ENCODE results near the gene ZFPM1.

The ZFPM1 gene

GRCh38 chr16:88509749-88510069 lies 56.6 kb downstream of the ZFPM1 start:
- no peak for ATAC-seq
- no peak for TF ChIP-seq TSHZ2 (CRISPR knock-in tag; IDR thresholded peaks at IDR 0.05)
- TF ChIP-seq ZNF70 (CRISPR knock-in tag; IDR thresholded peaks at IDR 0.05) = no peak
- TF ChIP-seq CSRNP3 (CRISPR knock-in tag; IDR thresholded peaks at IDR 0.05) = no peak
- no peak for TF ChIP-seq SNAI2 (CRISPR knock-in tag; IDR thresholded peaks at IDR 0.05)
- no peak for TF ChIP-seq ESRRG (CRISPR knock-in tag; IDR thresholded peaks at IDR 0.05)
- no peak for TF ChIP-seq BACH2 (CRISPR knock-in tag; IDR thresholded peaks at IDR 0.05; ENCODE audit: borderline replicate concordance)
- TF ChIP-seq CSDC2 (CRISPR knock-in tag; IDR thresholded peaks at IDR 0.05) = no peak
- TF ChIP-seq ZC3H10 (CRISPR knock-in tag; IDR thresholded peaks at IDR 0.05) = no peak

GRCh38 chr16:88510091-88510994 lies 57.3 kb downstream of the ZFPM1 start:
- no peak for ATAC-seq

More at GRCh38 chr16:88510091-88510994, 57.3 kb downstream of the ZFPM1 start:
- no peak for TF ChIP-seq BACH2 (CRISPR knock-in tag; IDR thresholded peaks at IDR 0.05; ENCODE audit: borderline replicate concordance)
- TF ChIP-seq ZNF8 (CRISPR knock-in tag; IDR thresholded peaks at IDR 0.05) = no peak
- no peak for TF ChIP-seq CSRNP3 (CRISPR knock-in tag; IDR thresholded peaks at IDR 0.05)
- TF ChIP-seq ZNF565 (CRISPR knock-in tag; conservative IDR thresholded peaks at IDR 0.05; ENCODE audit: low read depth) = no peak
- no peak for TF ChIP-seq ZFP3 (CRISPR knock-in tag; IDR thresholded peaks at IDR 0.05)
- TF ChIP-seq CREB5 (CRISPR knock-in tag; IDR thresholded peaks at IDR 0.05; ENCODE audit: low read depth) = no peak
- no peak for TF ChIP-seq ISL1 (CRISPR knock-in tag; IDR thresholded peaks at IDR 0.05)
- no peak for TF ChIP-seq GLIS3 (CRISPR knock-in tag; IDR thresholded peaks at IDR 0.05)
- no peak for TF ChIP-seq SNAI2 (CRISPR knock-in tag; IDR thresholded peaks at IDR 0.05)
- TF ChIP-seq ZNF70 (CRISPR knock-in tag; IDR thresholded peaks at IDR 0.05) = no peak
- TF ChIP-seq RARB (CRISPR knock-in tag; IDR thresholded peaks at IDR 0.05) = no peak
- no peak for TF ChIP-seq TOX (CRISPR knock-in tag; IDR thresholded peaks at IDR 0.05; ENCODE audit: borderline replicate concordance)
- TF ChIP-seq OSR1 (CRISPR knock-in tag; IDR thresholded peaks at IDR 0.05) = no peak
- TF ChIP-seq ZC3H10 (CRISPR knock-in tag; IDR thresholded peaks at IDR 0.05) = no peak
- no peak for TF ChIP-seq POU6F1 (CRISPR knock-in tag; IDR thresholded peaks at IDR 0.05; ENCODE audit: borderline replicate concordance, low read depth)
- no peak for TF ChIP-seq ARNTL (CRISPR knock-in tag; IDR thresholded peaks at IDR 0.05; ENCODE audit: borderline replicate concordance, low read depth)
- no peak for TF ChIP-seq ESRRG (CRISPR knock-in tag; IDR thresholded peaks at IDR 0.05)
- TF ChIP-seq ZFP30 (CRISPR knock-in tag; IDR thresholded peaks at IDR 0.05) = no peak
- no peak for TF ChIP-seq PATZ1 (CRISPR knock-in tag; IDR thresholded peaks at IDR 0.05; ENCODE audit: borderline replicate concordance)
